GM18909 (cell line): ENCODE data around the gene NHS.
A peak's percentile ranks its signal among the peaks of the same experiment; 100 is the strongest.

Source experiments
- ATAC-seq: cut with Tn5 transposase; IDR thresholded peaks from one replicate; pipeline ENCODE4 v1.9.1; 2021; ENCODE audit warnings: mild to moderate bottlenecking; ENCODE audit not compliant: unreplicated experiment, poor library complexity

Gene NHS

GRCh38 chrX:17603196-17603595 is 228.2 kb downstream of the NHS start:
- no peak for ATAC-seq

- no peak for ATAC-seq
Measured at GRCh38 chrX:17605676-17606075, 230.7 kb downstream of the NHS start.

GRCh38 chrX:17606231-17606630 is 231.2 kb downstream of the NHS start:
- no peak for ATAC-seq

- ATAC-seq: no peak
Measured at GRCh38 chrX:17608888-17609287, 233.9 kb downstream of the NHS start.

GRCh38 chrX:17610788-17611187 is 235.8 kb downstream of the NHS start:
- ATAC-seq: no peak

GRCh38 chrX:17613979-17614588 is 239.1 kb downstream of the NHS start:
- peak; percentile 78 for ATAC-seq

- ATAC-seq: no peak
Measured at GRCh38 chrX:17616936-17617335, 241.9 kb downstream of the NHS start.

GRCh38 chrX:17617806-17618205 is 242.8 kb downstream of the NHS start:
- no peak for ATAC-seq

- no peak for ATAC-seq
Measured at GRCh38 chrX:17621566-17622270, 246.7 kb downstream of the NHS start.

- no peak for ATAC-seq
Measured at GRCh38 chrX:17622331-17622730, 247.3 kb downstream of the NHS start.

- ATAC-seq: no peak
Measured at GRCh38 chrX:17623750-17624149, 248.8 kb downstream of the NHS start.

- no peak for ATAC-seq
Measured at GRCh38 chrX:17627026-17627425, 252.0 kb downstream of the NHS start.

- no peak for ATAC-seq
Measured at GRCh38 chrX:17628976-17629375, 254.0 kb downstream of the NHS start.

- no peak for ATAC-seq
Measured at GRCh38 chrX:17629519-17629918, 254.5 kb downstream of the NHS start.

GRCh38 chrX:17631647-17632046 is 256.6 kb downstream of the NHS start:
- no peak for ATAC-seq

- ATAC-seq: no peak
Measured at GRCh38 chrX:17632942-17633341, 257.9 kb downstream of the NHS start.

- no peak for ATAC-seq
Measured at GRCh38 chrX:17633546-17633945, 258.5 kb downstream of the NHS start.

GRCh38 chrX:17634542-17635207 is 259.7 kb downstream of the NHS start:
- no peak for ATAC-seq

- no peak for ATAC-seq
Measured at GRCh38 chrX:17635231-17635630, 260.2 kb downstream of the NHS start.

GRCh38 chrX:17637235-17637634 is 262.2 kb downstream of the NHS start:
- ATAC-seq: no peak

GRCh38 chrX:17638731-17639130 is 263.7 kb downstream of the NHS start:
- no peak for ATAC-seq

- ATAC-seq: no peak
Measured at GRCh38 chrX:17642891-17643290, 267.9 kb downstream of the NHS start.
